Left cardiac atrium (tissue), 4 donors: ENCODE measurements around the gene IGFBP6. TPM values are rescaled to one million over a fixed set of nuclear protein-coding genes. Genes with fewer than 3 reads are reported as not detected.

ENCODE experiments used
- ATAC-seq, 2 donors: fragments of 200-7000 bp; cut with Tn5 transposase; one replicate each; pipeline ENCODE4 v1.9.1; 2020; ENCODE audit warnings: mild to moderate bottlenecking in 2 of 2, moderate library complexity in 2 of 2
- DNase-seq: peaks from one replicate; pipeline ENCODE4 v3.0.0-alpha.2; 2020
- intact Hi-C, 2 donors: fragments of 100-400 bp; cut with DNase I; formaldehyde crosslinking; loops; one replicate each; pipeline versions ENCODE4 v1.14.1 to v1.15.1; 2022 to 2023
- long read RNA-seq: library from polyadenylated mRNA; unstranded; transcript quantifications from one replicate; pipeline ENCODE4 v2.0.0, GENCODE V29; 2021
- total RNA-seq, 2 donors: library from RNA; stranded (reverse); fragmentation: NEBNext Ultra II Directional; extraction: Animal tissue kit (Norgen Biotek cat#: 25700); gene quantifications; one replicate each; pipeline ENCODE4 v1.2.1, GENCODE V29; 2021
- donor health status: DM: no; HTN: yes; CAD: no.
- donor health status: DM: no; HTN: yes; CAD: no; lungs with severe emphysema.
- donor health status: DM: yes; HTN: yes; CAD: no.
- donor health status: Dilated cardiomyopathy.

Gene IGFBP6
- 100 to 1,000 TPM; 134 to 139 TPM for total RNA-seq
- long read RNA-seq, transcript IGFBP6-201 (4 exons, 1,169 nt): major isoform, 11 of 12 reads
- long read RNA-seq, partial matches to known transcripts: 1 of 12 reads
- long read RNA-seq, other reads (novel, unspliced or antisense): 0 of 12 reads

GRCh38 chr12:53097564-53098353, at the start of gene IGFBP6:
IGFBP6 (plus strand) TSS chr12:53097667; CDS start chr12:53097718, 51 bp downstream.
- ATAC-seq (peak; percentile 69 to 74), DNase-seq (peak; percentile 76)
- intact Hi-C loops: loop anchor here in 1 of 2 donors (2.0 kb wide), 1 partner anchor 31 kb away; no protein-coding TSS in a partner anchor

GRCh38 chr12:53048033-53048779, 49.3 kb upstream of the IGFBP6 start:
- ATAC-seq (peak; percentile 3 to 19), DNase-seq (peak; percentile 74)
- intact Hi-C loops: no loop called here

GRCh38 chr12:53048780-53049401, 48.6 kb upstream of the IGFBP6 start:
- ATAC-seq: peak; percentile 3 to 13
- peak; percentile 81 for DNase-seq
- intact Hi-C loops: no loop called here

- peak; percentile 8 to 18 for ATAC-seq
- peak; percentile 90 for DNase-seq
- intact Hi-C loops: no loop called here
Observed at GRCh38 chr12:53049571-53050318, 47.7 kb upstream of the IGFBP6 start, which contains the start of gene TNS2. TNS2 (plus strand) TSS chr12:53050065; CDS start chr12:53050186, 121 bp downstream.

- intact Hi-C loops: no loop called here
- DNase-seq (no peak), ATAC-seq (no peak)
Observed at GRCh38 chr12:53050426-53051057, 46.9 kb upstream of the IGFBP6 start.

- intact Hi-C loops: no loop called here
- ATAC-seq (no peak), DNase-seq (peak; percentile 81)
Observed at GRCh38 chr12:53051058-53051880, 46.2 kb upstream of the IGFBP6 start.

- ATAC-seq (no peak), DNase-seq (no peak)
- intact Hi-C loops: no loop called here
Observed at GRCh38 chr12:53051881-53052412, 45.5 kb upstream of the IGFBP6 start.

- ATAC-seq: peak; percentile 27 to 42
- intact Hi-C loops: no loop called here
- peak; percentile 94 for DNase-seq
Observed at GRCh38 chr12:53052419-53053217, 44.8 kb upstream of the IGFBP6 start.

GRCh38 chr12:53053218-53054111, 44.0 kb upstream of the IGFBP6 start:
- ATAC-seq: peak; percentile 4 to 13
- intact Hi-C loops: no loop called here
- DNase-seq: peak; percentile 58

- intact Hi-C loops: no loop called here
- DNase-seq (peak; percentile 94), ATAC-seq (peak; percentile 73)
Observed at GRCh38 chr12:53054112-53054878, 43.2 kb upstream of the IGFBP6 start.

- DNase-seq (no peak), ATAC-seq (no peak)
- intact Hi-C loops: no loop called here
Observed at GRCh38 chr12:53055471-53056266, 41.8 kb upstream of the IGFBP6 start.

GRCh38 chr12:53056296-53056695, 41.2 kb upstream of the IGFBP6 start:
- ATAC-seq (no peak), DNase-seq (no peak)
- intact Hi-C loops: no loop called here

GRCh38 chr12:53056901-53057300, 40.6 kb upstream of the IGFBP6 start:
- ATAC-seq (no peak), DNase-seq (no peak)
- intact Hi-C loops: no loop called here
